Colonic mucosa (tissue), 4 donors: Measurements from ENCODE around the gene ATP23. TPM values are rescaled to one million over a fixed set of nuclear protein-coding genes. Genes with fewer than 3 reads are reported as not detected.

Experiments used
- DNase-seq: peaks from one replicate; pipeline ENCODE4 v3.0.0-alpha.2; 2020
- H3K27ac ChIP-seq: fragments of 200-600 bp; one replicate; pipeline ENCODE4 v1.8.0; 2021
- H3K27me3 ChIP-seq: fragments of 200-600 bp; one replicate; pipeline ENCODE4 v1.8.0; 2021
- H3K36me3 ChIP-seq: fragments of 200-600 bp; one replicate; pipeline ENCODE4 v1.8.0; 2021
- H3K4me1 ChIP-seq: fragments of 200-600 bp; one replicate; pipeline ENCODE4 v1.8.0; 2021; ENCODE audit warnings: mild to moderate bottlenecking
- H3K4me3 ChIP-seq: fragments of 200-600 bp; one replicate; pipeline ENCODE4 v1.8.0; 2021
- H3K9ac ChIP-seq, 2 donors: one replicate each; pipeline ENCODE4 v1.7.0; 2013; ENCODE audit warnings: control low read depth in 2 of 2, low read depth in 2 of 2, low read length in 2 of 2
- H3K9me3 ChIP-seq: fragments of 200-600 bp; one replicate; pipeline ENCODE4 v1.8.0; 2021
- CTCF ChIP-seq: fragments of 200-600 bp; IDR thresholded peaks from one replicate; pipeline ENCODE4 v1.8.0; 2022; ENCODE audit warnings: antibody characterized with exemption, mild to moderate bottlenecking
- intact Hi-C: fragments of 100-400 bp; cut with DNase I; formaldehyde crosslinking; loops from one replicate; pipeline ENCODE4 v1.14.1; 2022
- total RNA-seq, 2 donors: library from RNA; stranded (reverse); fragmentation: NEBNext Ultra II Directional in 1 of 2; extraction: Animal tissue kit (Norgen Biotek cat#: 25700) in 1 of 2; gene quantifications; one replicate each; pipeline ENCODE4 v1.2.1, GENCODE V29; 2021
- donor health status: healthy.
- donor health status: DM: no; HTN: no; CAD: no.
- donor health status: DM: no; HTN: no; CAD: no.

Gene ATP23
- total RNA-seq, 2 donors from 2014 or later, result 13.1 to 14.9 TPM

- intact Hi-C loops, result no loop called here
- Histone ChIP-seq H3K9me3 (no peaks in the 10 kb centered on the region), H3K4me3 (peak overlapping the region; percentile 38), H3K4me1 (peaks cover 4% of the 10 kb centered on the region), H3K27me3 (no peaks in the 10 kb centered on the region), H3K36me3 (no peaks in the 10 kb centered on the region), H3K27ac (peak overlapping the region; percentile 14), H3K9ac (peak overlapping the region; percentile 4 to 45)
- peak; percentile 94 for DNase-seq
- no peak for TF ChIP-seq CTCF
Observed at GRCh38 chr12:57935839-57936512, 5.4 kb upstream of the ATP23 start.

GRCh38 chr12:57936513-57936883 lies 4.9 kb upstream of the ATP23 start:
- H3K4me3 ChIP-seq, result peak overlapping the region; percentile 38
- H3K36me3 ChIP-seq, result no peaks in the 10 kb centered on the region
- H3K27ac ChIP-seq, result peak overlapping the region; percentile 14
- no peaks in the 10 kb centered on the region for H3K27me3 ChIP-seq
- DNase-seq, result no peak
- H3K4me1 ChIP-seq, result peaks cover 4% of the 10 kb centered on the region
- no peaks in the 10 kb centered on the region for H3K9me3 ChIP-seq
- H3K9ac ChIP-seq, result no peak overlapping the region
- intact Hi-C loops, result no loop called here
- no peak for TF ChIP-seq CTCF

- Histone ChIP-seq H3K27ac (no peak overlapping the region), H3K9me3 (no peaks in the 10 kb centered on the region), H3K4me1 (peaks cover 4% of the 10 kb centered on the region), H3K27me3 (no peaks in the 10 kb centered on the region), H3K36me3 (no peaks in the 10 kb centered on the region), H3K9ac (no peak overlapping the region), H3K4me3 (no peak overlapping the region)
- no peak for TF ChIP-seq CTCF
- intact Hi-C loops, result no loop called here
- no peak for DNase-seq
Observed at GRCh38 chr12:57939291-57939690, 2.1 kb upstream of the ATP23 start.

- Histone ChIP-seq H3K4me1 (peaks cover 4% of the 10 kb centered on the region), H3K27ac (peak overlapping the region; percentile 87), H3K36me3 (no peaks in the 10 kb centered on the region), H3K9me3 (no peaks in the 10 kb centered on the region), H3K4me3 (peak overlapping the region; percentile 51), H3K9ac (peak overlapping the region; percentile 72 to 79), H3K27me3 (no peaks in the 10 kb centered on the region)
- intact Hi-C loops, result no loop called here
- TF ChIP-seq CTCF, result no peak
- DNase-seq, result no peak
Observed at GRCh38 chr12:57940052-57940914, 1.1 kb upstream of the ATP23 start.

- H3K9ac ChIP-seq, result peak overlapping the region; percentile 72 to 79
- intact Hi-C loops, result no loop called here
- H3K9me3 ChIP-seq, result no peaks in the 10 kb centered on the region
- H3K27me3 ChIP-seq, result no peaks in the 10 kb centered on the region
- H3K27ac ChIP-seq, result peak overlapping the region; percentile 87
- H3K4me3 ChIP-seq, result peak overlapping the region; percentile 51
- no peaks in the 10 kb centered on the region for H3K36me3 ChIP-seq
- TF ChIP-seq CTCF, result no peak
- H3K4me1 ChIP-seq, result peaks cover 4% of the 10 kb centered on the region
- DNase-seq, result peak; percentile 39
Observed at GRCh38 chr12:57940915-57941164, 527 bp upstream of the ATP23 start.
